ENCODE results near the gene RPL38.

Gene RPL38

GRCh38 chr17:74220219-74220618, 16.7 kb downstream of the RPL38 start (continued):
- no peak for TF ChIP-seq CREB5 (CRISPR knock-in tag; IDR thresholded peaks at IDR 0.05; ENCODE audit: low read depth)
- TF ChIP-seq BACH2 (CRISPR knock-in tag; IDR thresholded peaks at IDR 0.05; ENCODE audit: borderline replicate concordance): no peak
- TF ChIP-seq ZNF565 (CRISPR knock-in tag; conservative IDR thresholded peaks at IDR 0.05; ENCODE audit: low read depth): no peak
- no peak for TF ChIP-seq PPARA (CRISPR knock-in tag; IDR thresholded peaks at IDR 0.05; ENCODE audit: borderline replicate concordance)
- no peak for TF ChIP-seq PATZ1 (CRISPR knock-in tag; IDR thresholded peaks at IDR 0.05; ENCODE audit: borderline replicate concordance)
- no peak for TF ChIP-seq TCF4 (CRISPR knock-in tag; IDR thresholded peaks at IDR 0.05; ENCODE audit: borderline replicate concordance)

GRCh38 chr17:74220946-74221818, 17.7 kb downstream of the RPL38 start:
- no peak for ATAC-seq
- TF ChIP-seq CREB5 (CRISPR knock-in tag; IDR thresholded peaks at IDR 0.05; ENCODE audit: low read depth) (no peak), ISL1 (CRISPR knock-in tag; IDR thresholded peaks at IDR 0.05) (no peak), OSR1 (CRISPR knock-in tag; IDR thresholded peaks at IDR 0.05) (no peak), TCF4 (CRISPR knock-in tag; IDR thresholded peaks at IDR 0.05; ENCODE audit: borderline replicate concordance) (no peak), ZNF8 (CRISPR knock-in tag; IDR thresholded peaks at IDR 0.05) (no peak), BACH2 (CRISPR knock-in tag; IDR thresholded peaks at IDR 0.05; ENCODE audit: borderline replicate concordance) (no peak), PATZ1 (CRISPR knock-in tag; IDR thresholded peaks at IDR 0.05; ENCODE audit: borderline replicate concordance) (no peak), SNAI2 (CRISPR knock-in tag; IDR thresholded peaks at IDR 0.05) (no peak), ZNF565 (CRISPR knock-in tag; conservative IDR thresholded peaks at IDR 0.05; ENCODE audit: low read depth) (no peak), ZC3H10 (CRISPR knock-in tag; IDR thresholded peaks at IDR 0.05) (no peak), TOX (CRISPR knock-in tag; IDR thresholded peaks at IDR 0.05; ENCODE audit: borderline replicate concordance) (no peak), ZFP3 (CRISPR knock-in tag; IDR thresholded peaks at IDR 0.05) (no peak), TSHZ2 (CRISPR knock-in tag; IDR thresholded peaks at IDR 0.05) (no peak)

GRCh38 chr17:74222399-74222798, 18.9 kb downstream of the RPL38 start:
- TF ChIP-seq CSDC2 (CRISPR knock-in tag; IDR thresholded peaks at IDR 0.05) (no peak), RARB (CRISPR knock-in tag; IDR thresholded peaks at IDR 0.05) (no peak), POU6F1 (CRISPR knock-in tag; IDR thresholded peaks at IDR 0.05; ENCODE audit: borderline replicate concordance, low read depth) (no peak)
- ATAC-seq: no peak

Measured in SK-N-SH treated with all-trans-retinoic acid at 6 μM for 48 hours (cell line).